SH-SY5Y (cell line): ENCODE data around the gene ARHGAP18.

Experiments
- GATA2 ChIP-seq: IDR thresholded peaks from 2 replicates; pipeline ENCODE4 v1.6.1; 2011; ENCODE audit warnings: mild to moderate bottlenecking, low read depth, low read length
- GATA3 ChIP-seq: IDR thresholded peaks from 2 replicates; pipeline ENCODE4 v1.6.1; 2011; ENCODE audit warnings: low read depth, mild to moderate bottlenecking, low read length, moderate library complexity

ARHGAP18 gene

DNA sequence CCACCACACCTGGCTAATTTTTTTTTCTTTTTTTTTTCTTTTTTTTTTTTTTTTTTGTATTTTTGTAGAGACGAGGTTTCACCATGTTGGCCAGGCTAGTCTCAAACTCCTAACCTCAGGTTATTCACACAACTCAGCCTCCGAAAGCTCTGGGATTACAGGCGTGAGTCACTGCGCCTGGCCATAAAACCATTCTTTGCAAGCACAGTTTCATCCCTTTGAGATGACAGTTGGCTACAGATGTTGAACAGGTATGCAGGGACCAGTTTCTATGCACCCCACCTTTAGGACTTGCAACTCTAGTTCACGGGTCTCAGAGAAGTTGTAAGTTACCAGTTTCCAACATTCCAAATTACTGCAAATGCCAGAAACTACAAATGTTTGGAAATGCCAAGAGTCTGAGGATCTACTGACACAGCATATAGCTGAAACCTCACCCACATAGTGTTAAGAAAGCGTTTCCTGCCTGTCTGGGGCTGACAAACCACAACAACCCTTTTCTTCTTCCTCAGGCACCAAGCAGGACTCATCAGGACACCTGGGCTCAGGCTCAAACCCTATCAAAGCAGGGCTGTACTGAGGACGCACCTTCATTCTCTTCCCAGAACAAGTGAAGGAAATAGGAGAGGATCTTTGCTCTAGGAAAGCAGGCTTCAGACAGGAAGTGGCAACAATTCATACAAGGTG is 22.9 kb downstream of the ARHGAP18 start:
- TF ChIP-seq GATA2, result no peak
- no peak for TF ChIP-seq GATA3

- no peak for TF ChIP-seq GATA3
- TF ChIP-seq GATA2, result no peak
These were observed 24.3 kb downstream of the ARHGAP18 start for GRCh38 chr6:129685662-129686031.

DNA sequence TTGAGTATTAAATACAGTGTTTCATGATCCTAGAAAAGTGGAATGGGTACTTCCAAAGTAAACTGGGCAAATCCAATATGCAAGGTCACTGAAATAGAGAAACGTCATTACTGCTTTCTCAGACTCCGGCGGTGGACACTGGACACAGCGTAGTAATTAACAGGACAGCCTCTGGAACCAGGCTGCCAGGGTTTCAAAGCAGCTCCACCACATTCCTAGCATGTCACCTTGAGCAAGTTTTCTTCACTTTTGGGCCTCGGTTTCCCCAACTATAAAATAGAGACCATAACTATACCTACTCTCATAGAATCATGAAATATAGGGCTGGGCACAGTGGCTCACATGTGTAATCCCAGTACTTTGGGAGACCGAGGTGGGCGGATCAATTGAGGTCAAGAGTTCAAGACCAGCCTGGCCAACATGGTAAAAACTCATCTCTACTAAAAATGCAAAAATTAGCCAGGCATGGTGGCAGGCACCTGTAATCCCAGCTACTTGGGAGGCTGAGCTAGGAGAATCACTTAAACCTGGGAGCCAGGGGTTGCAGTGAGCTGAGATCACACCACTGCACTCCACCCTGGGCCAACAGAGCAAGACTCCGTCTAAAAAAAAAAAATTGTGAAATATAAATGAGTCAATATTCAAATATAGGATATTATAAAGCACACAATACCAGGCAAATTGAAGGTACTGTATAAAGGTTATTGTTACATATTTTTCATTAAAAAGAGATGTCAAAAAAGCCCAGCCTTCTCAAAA is 24.9 kb downstream of the ARHGAP18 start:
- TF ChIP-seq GATA3, result no peak

DNA sequence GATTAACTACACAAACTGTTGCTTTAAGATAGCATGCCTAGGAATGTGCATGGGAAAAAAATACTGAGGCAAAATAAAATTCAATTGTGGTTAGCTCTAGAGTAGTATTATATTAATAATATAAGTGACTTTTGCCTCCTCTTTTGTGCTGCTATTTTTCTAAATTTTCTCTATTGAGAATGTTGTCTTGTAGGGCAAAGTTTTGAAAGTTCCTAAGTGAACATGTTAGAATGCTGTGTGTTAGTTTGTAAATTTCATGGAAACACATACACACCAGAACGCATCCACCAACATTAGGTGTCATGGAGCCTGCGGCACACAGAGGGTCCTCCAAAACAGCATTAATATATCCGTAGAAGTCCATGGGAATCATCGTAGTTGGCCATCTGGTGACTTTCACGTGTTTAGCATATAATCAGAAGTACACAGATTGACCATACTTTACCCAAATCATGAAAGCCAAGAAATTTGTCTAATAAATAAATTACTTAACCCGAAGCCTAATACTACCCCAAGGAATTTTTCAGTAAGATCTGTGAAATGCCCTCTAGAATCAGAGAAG is 25.6 kb downstream of the ARHGAP18 start:
- TF ChIP-seq GATA2 (no peak), GATA3 (no peak)

DNA sequence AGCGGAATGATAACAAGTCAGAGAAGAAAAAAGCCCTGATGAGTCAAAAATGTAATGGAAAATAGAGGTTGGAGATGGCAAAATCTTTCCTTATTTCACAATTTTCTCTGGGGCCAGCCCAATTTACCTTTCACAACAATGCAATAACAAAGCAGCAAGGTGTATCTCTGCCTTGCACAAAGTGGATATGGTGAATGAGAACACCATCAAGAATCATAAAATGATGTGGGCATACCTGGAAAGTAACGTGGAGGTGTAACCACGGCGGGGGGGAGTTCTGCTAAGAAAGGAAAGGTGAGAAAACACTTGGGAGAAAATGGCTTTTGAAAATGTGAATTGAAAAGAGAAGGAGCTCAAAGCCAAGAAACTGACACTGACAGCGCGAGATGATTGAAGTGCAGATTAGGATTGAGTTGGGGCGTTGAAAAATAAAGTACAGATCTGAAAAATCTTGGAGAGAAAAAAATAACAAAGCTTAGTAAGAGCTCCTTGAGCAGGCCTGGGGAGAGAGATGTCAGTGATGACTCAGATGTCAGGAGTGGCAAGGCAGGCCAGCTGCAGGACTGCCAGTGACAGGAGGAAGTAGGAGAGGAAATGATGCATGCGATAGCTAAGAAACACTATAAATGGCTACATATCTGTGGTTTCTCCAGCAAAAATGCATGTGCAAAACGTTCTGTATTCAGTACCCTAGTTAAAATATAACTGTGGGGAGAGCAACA is 26.2 kb downstream of the ARHGAP18 start:
- TF ChIP-seq GATA2 (no peak), GATA3 (no peak)

GRCh38 chr6:129681913-129682205 is 28.1 kb downstream of the ARHGAP18 start:
- TF ChIP-seq GATA3 (no peak), GATA2 (no peak)

GRCh38 chr6:129680633-129681032 is 29.3 kb downstream of the ARHGAP18 start:
- no peak for TF ChIP-seq GATA3
- TF ChIP-seq GATA2, result no peak

- TF ChIP-seq GATA2 (no peak), GATA3 (no peak)
These were observed 30.2 kb downstream of the ARHGAP18 start for GRCh38 chr6:129679758-129680157.

GRCh38 chr6:129679275-129679674 is 30.7 kb downstream of the ARHGAP18 start:
- TF ChIP-seq GATA3 (no peak), GATA2 (no peak)

DNA sequence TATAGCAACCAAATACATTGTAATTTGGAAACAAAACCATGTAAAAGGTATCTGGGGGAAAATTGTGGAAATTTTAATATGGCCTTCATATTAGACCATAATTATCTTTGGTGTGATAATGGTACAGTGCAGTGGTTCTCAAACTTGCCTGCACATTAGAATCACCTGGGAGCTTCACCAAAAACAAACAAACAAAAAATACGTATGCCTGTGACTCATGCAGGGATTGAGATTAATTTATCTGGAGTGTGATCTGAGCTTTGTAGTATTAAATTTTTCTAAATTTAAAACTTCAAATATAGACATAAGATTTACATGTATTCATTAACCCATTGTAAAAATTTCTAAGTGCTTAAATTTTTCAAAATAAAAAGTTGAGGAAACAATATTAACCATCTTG is 31.5 kb downstream of the ARHGAP18 start:
- TF ChIP-seq GATA2 (no peak), GATA3 (no peak)

DNA sequence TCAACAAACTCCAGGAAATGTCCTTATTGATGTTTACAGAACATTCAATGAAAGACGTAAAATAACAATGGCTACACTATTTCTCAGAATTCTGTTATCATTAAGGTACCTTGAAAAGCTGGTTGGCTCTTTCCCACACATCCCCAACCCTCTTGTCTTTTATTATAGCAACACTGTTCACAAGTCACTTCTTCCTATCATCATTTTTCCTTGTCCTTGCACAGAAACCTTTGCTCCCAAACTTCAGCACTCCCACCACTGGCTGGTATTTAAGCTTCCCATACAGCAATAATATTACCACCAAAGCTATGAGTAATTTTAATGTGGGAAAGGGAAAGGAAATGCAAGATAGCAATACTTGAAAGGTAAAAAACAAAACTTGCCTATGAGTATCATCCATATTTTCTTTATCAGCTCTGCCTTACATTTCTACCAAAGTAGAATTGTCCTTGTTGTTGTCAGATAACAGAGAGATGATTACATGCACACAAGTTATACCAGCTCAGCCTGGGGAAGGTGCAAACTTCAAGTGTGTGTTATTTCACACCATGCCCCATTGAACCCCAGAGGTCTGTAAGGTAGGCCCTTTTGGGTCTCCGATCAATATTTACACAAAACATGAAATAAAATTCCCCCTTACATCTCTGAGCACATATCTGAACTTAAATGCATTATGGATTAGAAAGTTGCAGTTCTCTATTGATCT is 32.2 kb downstream of the ARHGAP18 start:
- TF ChIP-seq GATA2, result no peak
- TF ChIP-seq GATA3, result no peak

GRCh38 chr6:129675669-129676472 is 34.1 kb downstream of the ARHGAP18 start:
- no peak for TF ChIP-seq GATA2
- no peak for TF ChIP-seq GATA3

DNA sequence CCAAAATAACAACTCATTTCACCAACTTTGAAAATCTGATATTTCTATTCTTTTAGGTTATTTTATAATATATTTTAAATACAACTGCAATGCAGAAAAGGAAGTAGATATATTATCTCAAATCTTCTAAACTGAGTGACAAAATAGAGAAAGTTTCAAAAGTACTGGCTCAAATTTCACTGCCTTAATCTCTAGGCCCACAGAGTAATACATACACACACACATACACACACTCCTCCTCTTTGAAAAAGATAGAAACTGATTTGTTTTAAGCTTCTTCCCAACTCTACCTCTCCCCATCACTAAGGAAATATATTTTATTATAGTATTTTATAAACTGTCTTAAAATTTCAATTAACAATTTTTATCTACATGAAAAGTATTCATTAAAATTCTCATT is 36.2 kb downstream of the ARHGAP18 start:
- no peak for TF ChIP-seq GATA3
- no peak for TF ChIP-seq GATA2
